ENCODE measurements around the gene VPREB1.

DNA sequence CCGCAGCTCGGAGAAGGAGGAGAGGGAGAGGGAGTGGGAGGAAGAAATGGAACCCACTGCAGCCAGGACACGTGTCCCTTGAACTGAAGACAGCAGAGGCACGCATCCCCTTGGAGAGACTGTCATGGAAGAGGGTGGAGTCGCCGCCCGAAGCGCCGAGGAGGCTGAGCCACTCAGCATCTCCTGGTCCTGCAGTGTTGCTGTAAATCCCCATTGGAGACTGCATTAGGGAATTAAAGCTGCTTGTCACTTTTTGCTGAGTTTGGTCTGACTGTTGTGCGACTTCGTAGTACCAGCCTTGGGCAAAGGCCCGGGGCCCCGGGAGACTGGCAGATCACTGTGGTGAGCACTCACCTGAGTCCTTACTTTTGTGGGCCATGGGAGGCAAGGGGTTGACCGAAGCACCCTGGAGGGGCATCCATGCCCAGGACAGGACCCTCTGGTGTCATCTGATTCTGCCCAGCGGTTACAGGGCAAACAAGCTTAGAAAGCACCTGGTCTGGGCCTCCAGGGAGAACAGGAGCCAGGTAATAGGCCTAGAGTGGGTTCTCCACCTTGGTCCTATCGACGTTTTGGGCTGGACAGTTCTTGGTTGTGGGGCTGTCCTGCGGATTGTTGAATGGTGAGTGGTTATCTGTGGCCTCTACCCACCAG is 797 bp downstream of the VPREB1 start:
- TF ChIP-seq EP300 (IDR thresholded peaks at IDR 0.05; ENCODE audit: borderline replicate concordance) (no peak), CEBPB (IDR thresholded peaks at IDR 0.05) (no peak), TAF1 (IDR thresholded peaks at IDR 0.05; ENCODE audit: low read depth) (no peak), TEAD4 (IDR thresholded peaks at IDR 0.05) (no peak), YY1 (IDR thresholded peaks at IDR 0.05; ENCODE audit: low read depth) (no peak), MAX (IDR thresholded peaks at IDR 0.05) (no peak), RAD21 (IDR thresholded peaks at IDR 0.05; ENCODE audit: low read depth) (no peak), CREB1 (IDR thresholded peaks at IDR 0.05; ENCODE audit: low read depth) (no peak), FOXM1 (IDR thresholded peaks at IDR 0.05; ENCODE audit: borderline replicate concordance, low read depth) (no peak)
- TF ChIP-seq, protein P1, sequence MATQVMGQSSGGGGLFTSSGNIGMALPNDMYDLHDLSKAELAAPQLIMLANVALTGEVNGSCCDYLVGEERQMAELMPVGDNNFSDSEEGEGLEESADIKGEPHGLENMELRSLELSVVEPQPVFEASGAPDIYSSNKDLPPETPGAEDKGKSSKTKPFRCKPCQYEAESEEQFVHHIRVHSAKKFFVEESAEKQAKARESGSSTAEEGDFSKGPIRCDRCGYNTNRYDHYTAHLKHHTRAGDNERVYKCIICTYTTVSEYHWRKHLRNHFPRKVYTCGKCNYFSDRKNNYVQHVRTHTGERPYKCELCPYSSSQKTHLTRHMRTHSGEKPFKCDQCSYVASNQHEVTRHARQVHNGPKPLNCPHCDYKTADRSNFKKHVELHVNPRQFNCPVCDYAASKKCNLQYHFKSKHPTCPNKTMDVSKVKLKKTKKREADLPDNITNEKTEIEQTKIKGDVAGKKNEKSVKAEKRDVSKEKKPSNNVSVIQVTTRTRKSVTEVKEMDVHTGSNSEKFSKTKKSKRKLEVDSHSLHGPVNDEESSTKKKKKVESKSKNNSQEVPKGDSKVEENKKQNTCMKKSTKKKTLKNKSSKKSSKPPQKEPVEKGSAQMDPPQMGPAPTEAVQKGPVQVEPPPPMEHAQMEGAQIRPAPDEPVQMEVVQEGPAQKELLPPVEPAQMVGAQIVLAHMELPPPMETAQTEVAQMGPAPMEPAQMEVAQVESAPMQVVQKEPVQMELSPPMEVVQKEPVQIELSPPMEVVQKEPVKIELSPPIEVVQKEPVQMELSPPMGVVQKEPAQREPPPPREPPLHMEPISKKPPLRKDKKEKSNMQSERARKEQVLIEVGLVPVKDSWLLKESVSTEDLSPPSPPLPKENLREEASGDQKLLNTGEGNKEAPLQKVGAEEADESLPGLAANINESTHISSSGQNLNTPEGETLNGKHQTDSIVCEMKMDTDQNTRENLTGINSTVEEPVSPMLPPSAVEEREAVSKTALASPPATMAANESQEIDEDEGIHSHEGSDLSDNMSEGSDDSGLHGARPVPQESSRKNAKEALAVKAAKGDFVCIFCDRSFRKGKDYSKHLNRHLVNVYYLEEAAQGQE (IDR thresholded peaks at IDR 0.05; ENCODE audit: low read depth), result no peak
